ENCODE data around the gene FAM227A.
A peak's percentile ranks its signal among the peaks of the same experiment; 100 is the strongest.
"Not testable (repeated sequence)": the region's sequence is repeated elsewhere in the genome, so short reads cannot be mapped to it uniquely, and the experiment has no call there.

The FAM227A gene

DNA sequence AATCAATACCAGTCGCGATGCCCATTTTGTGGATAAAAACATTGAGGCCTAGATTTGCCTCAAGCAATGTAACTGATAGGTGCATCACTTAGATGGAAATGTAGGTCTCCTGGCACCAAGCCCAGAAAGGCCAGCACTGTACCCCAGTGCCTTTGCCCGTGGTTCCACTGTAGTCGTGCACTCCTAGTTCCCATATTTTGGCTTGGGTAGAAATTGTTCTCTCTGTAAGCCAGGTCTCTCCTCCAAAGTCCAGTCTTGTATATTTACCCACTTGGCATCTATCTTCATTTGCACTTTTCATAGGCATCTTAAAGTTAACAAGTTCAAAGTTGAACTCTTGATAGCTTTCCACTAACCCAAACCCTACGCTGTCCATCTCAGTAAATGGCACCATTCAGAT lies 44.6 kb downstream of the FAM227A start:
- no peak for DNase-seq (ENCODE audit: low spot score)

DNA sequence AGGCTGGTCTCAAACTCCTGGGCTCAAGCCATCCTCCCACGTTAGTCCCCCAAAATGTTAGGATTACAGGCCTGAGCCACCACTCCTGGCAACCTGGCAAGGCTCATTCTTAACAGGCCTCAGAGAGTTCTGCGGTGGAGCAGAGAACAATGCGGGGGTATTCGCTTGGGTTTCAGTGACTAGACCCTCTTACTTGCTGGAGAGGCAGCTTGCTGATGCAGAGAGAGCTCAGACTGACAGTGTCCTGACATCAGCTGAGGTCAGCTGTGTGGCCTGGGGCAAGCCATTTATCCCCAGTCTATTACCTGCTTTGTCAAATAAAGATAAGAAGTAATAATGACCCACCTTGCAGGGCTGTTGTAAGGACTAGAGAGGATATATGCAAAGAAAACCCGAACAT lies 46.0 kb downstream of the FAM227A start:
- DNase-seq (ENCODE audit: low spot score): no peak

DNA sequence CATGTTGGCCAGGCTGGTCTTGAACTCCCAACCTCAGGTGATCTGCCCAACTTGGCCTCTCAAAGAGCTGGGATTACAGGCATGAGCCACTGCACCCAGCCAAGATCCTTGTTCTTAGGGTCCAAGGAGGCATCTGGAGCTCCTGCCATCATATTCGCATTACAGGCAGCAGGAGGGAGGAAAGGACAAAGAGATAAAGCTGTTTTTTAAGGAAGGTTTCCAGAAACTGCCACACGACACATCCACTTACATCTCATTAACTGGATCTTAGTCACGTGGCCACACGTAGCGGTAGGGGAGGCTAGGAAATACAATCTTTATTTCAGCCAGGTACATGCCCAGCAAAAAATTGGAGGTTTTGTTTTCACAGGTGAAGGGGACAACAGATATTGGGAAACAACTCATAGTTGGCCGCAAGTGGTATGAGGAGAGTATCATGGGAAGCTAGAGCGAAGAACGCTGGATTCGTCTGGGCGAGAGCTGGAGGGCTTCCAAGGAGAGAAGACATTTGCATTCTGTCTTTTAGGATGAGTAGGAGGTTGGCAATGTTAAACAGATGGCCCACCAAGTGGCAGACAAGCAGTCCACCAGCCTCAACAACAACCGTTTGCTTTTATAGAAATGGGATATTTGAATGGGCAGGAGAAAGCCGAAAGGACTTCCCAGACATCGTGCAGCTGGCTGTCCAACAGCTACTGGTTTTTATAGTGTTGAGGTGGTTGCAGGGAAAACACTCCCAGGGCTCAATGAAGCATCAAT lies 47.0 kb downstream of the FAM227A start:
- DNase-seq (ENCODE audit: low spot score): no peak

DNA sequence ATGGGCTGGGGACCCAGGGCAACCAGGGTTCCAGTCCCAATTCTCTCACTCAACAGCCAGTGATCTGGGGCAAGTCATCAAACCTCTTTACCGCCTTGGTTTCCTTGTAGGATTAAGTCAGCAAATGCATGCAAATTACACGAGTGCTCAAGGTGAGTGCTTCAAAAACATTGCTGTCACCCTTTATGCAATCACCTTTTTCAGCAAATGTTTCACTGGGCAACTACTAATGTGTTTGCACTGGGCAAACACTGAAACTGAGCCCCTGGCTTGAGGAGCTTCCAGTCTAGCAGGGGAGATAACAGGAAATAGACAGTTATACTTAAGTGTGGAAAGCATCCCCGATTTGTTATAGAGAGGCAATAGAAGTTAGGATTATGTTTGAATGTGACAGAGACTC lies 48.5 kb downstream of the FAM227A start:
- no peak for DNase-seq (ENCODE audit: low spot score)

DNA sequence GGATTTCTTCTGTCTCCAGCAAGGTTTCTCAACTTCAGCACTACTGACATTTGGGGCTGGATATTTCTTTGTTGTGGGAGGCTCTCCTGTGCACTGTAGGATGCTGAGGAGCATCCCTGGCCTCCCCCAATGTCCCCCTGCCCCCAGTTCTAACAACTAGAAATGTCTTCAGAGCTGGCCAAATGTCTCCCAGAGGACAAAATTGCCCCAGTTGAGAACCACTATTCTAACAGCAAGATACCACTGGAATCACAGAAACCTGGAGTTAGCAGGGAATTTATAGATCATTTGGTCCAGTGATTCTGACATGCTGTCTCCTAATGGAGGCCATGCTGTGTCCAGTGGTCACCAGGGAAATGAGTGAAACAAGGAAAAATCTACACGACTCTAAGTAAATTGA lies 54.0 kb downstream of the FAM227A start:
- DNase-seq (ENCODE audit: low spot score): no peak

DNA sequence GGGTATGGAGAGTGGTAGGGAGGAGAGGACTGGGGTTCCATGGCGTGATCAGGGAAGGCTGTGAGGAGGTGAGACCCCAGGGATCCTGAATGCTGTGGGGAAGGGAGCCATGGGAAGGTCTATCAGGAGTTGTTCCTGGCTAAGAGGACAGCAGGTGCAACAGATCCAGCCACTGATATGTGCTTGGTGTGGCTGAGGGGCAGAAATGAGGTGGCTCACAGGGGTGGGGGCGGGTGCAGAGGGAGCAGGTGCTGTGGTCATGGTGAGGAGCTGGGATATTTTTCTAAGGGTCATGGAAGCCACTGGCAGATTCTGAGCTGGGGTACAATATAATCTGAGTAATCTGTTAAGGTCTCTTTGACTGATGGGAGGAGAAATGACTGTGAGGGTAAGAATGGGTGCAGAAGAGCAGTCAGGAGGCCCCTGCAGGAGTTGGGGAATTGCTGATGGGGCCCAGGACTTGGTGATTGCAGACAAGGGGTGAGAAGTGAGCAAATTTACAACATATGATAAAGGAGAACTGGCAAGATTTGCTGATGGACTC lies 54.9 kb downstream of the FAM227A start:
- no peak for DNase-seq (ENCODE audit: low spot score)

DNA sequence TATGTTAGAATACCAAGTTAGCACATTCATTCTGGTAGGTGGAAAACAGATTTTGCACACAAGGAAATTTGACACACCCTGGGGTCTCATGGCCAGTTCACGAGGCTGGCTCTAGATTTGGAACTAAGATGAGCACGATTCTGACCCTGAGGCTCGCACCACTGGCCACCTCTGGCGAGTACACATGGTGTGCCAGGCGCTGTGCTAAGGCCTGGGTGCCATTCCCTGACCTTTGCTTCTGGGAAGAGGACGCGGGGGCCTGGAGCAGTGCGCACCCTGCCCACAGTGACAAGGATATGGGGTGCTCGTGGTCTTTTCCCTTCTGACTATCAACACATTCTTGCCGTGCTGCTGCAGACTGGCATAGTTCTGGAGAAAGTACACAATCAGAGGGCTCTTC lies 56.7 kb downstream of the FAM227A start:
- no peak for DNase-seq (ENCODE audit: low spot score)

DNA sequence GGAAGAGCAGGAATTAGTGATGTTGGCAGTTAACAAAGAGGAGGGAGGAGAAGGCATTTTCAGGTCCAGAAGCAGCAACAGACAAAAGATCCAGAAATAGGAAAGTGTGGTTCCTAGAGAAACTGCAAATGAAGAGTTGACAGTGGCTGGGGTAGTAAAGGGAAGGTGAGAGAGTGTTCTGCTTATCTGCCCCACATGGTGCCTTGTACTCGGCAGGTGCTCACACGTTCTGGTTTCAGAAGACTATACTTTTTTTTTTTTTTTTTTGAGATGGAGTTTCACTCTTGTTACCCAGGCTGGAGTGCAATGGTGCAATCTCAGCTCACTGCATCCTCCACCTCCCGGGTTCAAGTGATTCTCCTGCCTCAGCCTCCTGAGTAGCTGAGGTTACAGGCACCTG lies 73.3 kb downstream of the FAM227A start:
- not testable (repeated sequence) for DNase-seq (ENCODE audit: low spot score)

DNA sequence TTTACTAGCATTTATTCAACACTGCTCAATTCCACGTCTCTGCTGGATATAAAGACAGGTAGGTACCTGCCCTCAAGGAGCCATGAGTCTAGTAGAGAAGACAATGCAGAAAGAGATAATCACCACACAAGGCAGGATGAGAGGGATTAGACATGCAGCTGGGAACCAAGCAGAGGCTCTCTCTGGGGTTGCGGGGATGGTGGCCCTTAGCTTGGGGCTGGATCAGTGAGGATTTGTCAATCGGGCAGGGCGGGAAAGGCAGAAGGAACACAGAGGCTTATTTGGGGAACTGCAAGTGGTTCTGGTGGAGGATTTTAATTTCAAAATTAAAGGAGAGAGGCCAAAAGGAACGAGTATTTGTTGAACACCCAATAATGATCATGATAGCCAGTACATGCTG lies 77.7 kb downstream of the FAM227A start:
- no peak for DNase-seq (ENCODE audit: low spot score)

DNA sequence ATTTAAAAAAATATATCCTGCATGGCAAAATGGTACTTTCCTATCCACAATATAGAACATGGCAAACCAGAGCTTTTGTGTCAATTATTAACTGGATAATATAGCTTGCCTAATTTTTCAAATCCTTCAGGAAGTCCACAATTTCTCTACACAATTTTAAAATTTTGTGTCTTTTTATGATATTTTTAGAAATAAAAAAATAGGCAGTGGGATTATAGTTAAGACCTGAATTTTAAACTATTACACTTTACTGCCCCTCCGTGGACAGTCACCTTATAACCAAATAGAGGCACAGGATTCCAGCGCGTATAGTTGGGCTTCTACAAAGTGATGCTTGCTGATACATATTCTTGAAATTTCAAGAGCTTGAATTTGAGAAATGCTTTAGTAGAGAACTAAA lies 84.1 kb downstream of the FAM227A start:
- peak; percentile 67 for DNase-seq (ENCODE audit: low spot score)

DNA sequence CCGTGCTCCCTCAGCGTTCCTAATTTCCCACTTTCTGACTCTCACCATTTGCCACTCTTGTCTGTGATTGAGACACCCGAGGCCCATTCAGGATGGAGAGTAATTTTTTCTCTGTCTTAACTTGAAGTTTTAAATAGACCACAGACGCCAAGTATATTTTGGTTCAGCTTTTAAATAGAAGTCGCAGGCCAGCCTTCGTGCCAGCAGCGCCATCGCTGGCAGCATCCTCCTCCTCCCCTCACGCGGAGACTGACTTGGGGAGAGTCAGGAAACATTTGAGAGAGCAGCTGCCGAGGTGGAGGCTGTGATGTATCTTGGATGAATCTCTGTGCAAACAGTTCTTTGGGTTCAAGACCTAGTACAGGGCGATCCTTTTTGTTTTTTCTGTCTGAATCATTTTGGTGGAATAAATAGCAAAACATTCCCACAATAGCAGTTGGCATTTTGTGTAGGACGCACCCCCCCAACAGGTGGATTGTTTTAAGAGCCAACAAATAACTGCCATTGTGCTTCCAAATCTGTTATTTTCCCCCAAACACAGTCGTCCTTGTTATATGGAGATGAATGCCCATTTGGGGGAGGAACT lies 85.3 kb downstream of the FAM227A start:
- peak; percentile 42 for DNase-seq (ENCODE audit: low spot score)

DNA sequence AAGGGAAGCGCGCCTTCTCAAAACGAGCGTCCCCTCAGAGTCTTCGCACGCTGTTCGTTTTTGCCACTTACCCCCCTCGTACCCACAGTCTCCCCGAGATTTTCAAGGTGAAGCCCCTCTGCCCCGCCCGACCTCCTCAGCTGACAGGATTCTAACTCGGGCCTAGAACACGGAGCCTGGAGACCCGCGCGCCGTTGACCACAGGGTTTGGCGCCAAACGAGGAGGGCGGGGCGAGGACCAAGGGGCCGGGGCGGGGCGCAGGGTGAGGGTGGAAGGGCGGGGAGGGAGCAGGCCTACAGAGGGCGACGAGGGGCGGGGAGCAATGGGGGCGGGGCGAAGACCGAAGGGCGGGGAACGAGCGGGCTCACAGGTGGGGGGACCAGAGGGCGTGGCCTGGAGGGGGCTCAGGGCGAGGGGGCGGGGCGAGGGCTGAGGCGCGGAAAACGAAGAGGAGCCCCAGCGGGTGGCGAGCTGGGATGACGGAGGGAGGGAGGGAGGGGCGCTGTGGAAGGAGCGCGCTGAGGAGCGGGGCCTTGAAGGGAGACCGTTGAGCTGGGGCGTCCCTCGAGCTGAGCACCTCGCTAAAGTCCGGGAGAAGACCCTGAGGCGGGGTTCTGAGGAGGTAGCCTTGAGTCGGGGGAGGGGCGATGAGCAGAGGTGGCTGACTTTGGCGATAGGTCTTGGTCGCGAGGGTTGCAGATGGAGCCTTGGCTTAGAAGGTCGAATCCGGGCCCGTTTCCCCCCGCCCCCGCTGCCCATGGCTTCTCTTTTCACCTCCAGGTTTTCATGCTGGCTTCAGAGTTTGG lies 86.0 kb downstream of the FAM227A start, which contains the start of gene DMC1:
TSS of gene DMC1 (minus strand) at position 212 of the 807 bp plus-strand sequence. CDS start 1,927 bp downstream, outside the sequence.
- DNase-seq (ENCODE audit: low spot score): peak; percentile 98

DNA sequence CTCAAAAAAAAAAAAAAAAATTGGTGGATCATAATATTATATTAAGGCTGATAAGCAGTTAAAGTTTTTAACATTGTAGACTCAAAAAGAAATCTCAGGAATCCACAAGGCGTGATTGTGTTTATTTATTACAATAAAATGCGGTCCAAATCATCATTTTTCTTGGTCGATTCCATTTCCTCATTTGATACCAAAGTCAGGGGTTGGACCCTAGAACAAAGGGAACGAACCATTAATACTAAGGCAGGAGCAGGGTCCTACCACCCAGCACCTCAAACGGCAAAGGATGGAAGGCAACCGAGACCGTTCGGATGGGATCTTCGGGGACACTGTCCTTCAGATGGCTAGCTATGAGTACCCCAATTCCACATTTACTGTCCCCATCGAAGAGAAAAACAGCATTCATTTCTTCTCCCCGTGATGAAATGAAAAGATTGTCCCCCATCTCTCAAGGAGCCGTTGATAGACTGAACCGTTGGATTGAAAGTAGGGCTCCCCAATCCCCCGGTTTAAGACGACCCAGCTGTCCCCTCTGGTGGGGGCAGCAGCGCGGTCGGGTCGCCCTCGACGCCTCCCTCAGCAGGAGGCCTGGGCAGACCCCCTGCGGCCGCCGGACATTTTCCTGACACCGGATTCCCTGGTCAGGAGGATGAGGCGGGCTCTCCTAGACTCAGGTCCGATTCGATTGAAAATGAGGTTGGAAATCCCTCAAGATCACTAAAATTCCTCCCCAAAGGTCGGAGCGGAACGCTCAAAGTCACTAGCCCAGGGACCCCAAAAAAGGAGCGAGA lies 86.8 kb downstream of the FAM227A start:
- peak; percentile 16 for DNase-seq (ENCODE audit: low spot score)

DNA sequence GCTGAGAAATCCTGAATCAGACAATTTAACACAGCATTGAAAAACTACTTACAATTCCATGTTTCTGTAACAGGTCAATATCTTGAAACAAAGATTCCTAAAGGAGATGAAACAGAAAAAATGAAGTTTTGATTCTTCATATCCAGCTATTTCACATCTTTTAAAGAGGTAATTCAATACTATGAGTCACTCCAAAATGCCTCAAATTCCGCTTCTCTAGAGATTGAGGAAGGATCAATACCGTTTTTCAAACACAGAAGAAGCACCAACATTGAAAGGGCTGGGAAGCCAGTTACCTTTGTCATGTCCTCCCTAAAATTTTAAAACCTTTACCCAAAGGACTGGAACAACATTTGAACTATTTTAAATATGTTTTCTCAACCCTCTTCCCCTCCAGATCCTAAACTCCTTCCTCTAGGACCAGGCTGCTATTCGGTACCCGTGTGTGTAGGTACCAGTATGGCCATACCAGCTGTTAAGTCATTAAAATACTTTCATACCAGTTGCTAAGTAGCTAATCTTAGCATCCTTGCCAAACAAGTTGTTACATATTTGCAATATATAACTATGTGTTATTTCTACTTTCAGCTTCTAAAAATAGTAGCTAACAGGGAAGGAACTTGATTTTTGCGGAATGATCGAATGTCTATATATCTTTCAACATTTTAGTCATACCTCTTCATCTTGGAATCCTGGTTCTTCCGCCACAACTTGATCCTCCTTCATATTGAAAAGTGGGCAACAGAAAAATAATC lies 88.5 kb downstream of the FAM227A start:
- no peak for DNase-seq (ENCODE audit: low spot score)

DNA sequence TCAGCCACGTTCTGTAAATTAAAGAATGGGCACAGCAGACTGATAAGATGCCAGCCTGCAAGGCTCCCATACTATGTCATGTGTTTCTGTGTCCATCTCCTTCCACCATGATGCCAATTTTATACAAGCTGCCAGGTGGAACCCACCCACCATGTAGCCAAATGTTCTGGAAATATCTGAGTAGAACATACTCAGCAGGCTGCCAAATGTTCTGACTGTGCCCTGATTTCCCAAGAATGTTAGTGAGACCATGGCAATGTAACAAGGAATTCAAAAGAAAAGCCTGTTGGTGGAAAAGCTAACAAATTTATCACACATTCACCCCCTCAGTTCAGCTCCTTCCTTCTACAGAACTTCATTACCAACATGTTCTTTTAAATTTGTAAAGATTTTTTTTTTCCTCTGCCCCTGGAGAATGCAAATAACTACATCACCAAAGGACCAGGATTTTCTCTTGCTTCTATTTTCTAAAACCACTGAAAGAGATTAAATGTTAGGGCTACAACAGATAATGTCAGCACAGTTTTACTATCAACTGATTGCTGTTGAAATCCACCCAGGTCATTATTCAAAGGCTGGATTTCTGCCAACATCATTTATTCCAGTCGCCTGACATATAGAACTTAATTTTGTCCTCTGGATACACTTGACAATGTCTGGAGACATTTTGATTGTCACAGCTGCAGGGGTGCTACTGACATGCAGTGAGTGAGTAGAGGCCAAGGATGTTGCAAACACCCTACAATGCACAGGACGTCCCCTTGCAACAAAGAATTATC lies 89.3 kb downstream of the FAM227A start:
- DNase-seq (ENCODE audit: low spot score): peak; percentile 11

DNA sequence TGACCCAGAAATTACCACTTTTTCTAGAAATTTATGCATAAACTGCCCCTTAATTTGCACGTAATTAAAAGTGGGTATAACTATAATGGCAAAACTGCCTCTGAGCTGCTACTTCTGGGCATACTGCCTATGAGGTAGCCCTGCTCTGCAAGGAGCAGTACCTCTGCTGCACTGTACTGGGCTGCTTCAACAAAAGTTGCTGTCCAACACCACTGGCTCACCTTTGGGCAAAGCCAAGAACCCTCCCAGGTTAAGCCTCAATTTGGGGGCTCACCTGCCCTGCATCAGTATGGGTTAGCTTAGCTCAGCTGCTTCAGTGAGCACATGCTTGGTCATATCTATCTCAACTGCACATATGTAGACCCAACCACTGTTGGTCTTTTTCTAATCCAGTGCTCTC lies 90.8 kb downstream of the FAM227A start:
- DNase-seq (ENCODE audit: low spot score): no peak

DNA sequence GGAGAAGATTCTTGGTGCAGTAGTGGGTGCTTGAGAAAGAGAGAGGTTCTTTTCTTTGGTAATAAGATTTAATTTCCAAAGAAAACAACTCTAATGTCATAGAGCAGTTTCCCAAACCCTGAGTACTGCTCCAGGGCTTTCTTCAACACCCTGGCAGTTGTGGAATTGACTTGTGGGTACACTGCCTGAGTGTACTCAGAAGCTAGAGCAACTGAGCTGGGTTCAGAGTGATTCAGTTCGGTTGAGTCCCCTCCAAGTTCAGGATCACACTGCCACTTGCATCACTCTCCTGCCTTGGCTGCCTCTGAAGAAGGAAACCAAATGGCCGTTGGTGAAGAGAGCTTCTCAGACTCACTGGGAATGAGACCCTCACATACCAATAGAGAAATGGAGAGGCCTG lies 91.5 kb downstream of the FAM227A start:
- DNase-seq (ENCODE audit: low spot score): peak; percentile 48

DNA sequence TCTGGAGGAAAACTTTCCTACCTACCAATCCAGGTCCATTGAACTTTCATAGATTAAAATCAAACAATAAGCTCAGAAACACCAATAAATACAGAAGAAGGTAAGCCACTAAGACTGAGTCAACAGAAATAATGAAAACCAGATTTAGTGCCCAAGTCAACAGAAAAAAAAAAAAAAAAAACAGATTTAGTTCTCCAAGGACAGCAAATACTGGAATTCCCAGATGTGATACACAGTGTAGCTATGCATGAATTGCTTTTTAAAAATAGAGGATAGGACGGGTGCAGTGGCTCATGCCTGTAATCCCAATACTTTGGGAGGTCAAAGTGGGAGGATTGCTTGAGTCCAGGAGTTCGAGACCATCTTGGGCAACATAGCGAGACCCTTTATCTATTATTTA lies 101.9 kb downstream of the FAM227A start:
- peak; percentile 79 for DNase-seq (ENCODE audit: low spot score)

DNA sequence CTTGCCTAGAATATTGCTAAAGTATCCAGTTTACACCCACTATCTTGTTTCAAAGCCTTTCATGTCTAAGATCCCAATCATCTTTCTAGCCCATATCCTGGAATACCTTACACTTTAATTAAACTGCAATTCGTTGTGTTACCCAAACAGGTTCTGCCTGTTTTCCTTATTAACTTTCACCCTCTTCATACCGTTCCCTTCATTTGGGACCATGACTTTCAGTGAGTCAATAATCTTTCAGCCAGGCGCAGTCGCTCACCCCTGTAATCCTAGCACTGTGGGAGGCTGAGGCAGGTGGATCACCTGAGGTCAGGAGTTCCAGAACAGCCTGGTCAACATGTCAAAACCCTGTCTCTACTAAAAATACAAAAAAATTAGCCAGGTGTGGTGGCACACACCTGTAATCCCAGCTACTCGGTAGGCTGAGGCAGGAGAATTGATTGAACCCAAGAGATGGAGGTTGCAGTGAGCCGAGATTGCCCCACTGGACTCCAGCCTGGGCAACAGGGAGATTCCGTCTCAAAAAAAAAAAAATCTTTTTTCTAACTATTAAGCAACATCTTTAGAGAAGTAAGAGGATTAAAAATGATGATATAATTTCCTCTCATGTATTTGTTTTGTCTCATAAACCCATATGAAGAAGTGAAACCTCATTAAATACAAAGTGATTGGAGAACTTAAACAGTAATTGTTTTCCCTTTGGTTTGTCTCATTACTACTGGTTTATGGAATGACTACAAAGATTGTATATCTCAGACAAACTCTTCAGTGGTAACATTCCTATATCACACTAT lies 106.9 kb downstream of the FAM227A start:
- no peak for DNase-seq (ENCODE audit: low spot score)

Data from AG20443 (cell line).